Transverse colon (tissue), 4 donors: ENCODE measurements around the gene DNAJA3. TPM values are rescaled to one million over a fixed set of nuclear protein-coding genes. Genes with fewer than 3 reads are reported as not detected.

Experiments used
- DNase-seq: peaks from one replicate; pipeline ENCODE4 v3.0.0-alpha.2; 2019
- H3K27ac ChIP-seq, 4 donors: fragments of 200-600 bp; sonication (generic); 2 replicates each; pipeline ENCODE4 v1.5.1; 2016 to 2018; ENCODE audit warnings: inconsistent platforms in 4 of 4
- H3K27me3 ChIP-seq: fragments of 200-600 bp; sonication (generic); 2 replicates; pipeline ENCODE4 v1.5.1; 2017; ENCODE audit warnings: inconsistent platforms
- H3K36me3 ChIP-seq, 4 donors: fragments of 200-600 bp; sonication (generic); 2 replicates each; pipeline ENCODE4 v1.5.1; 2017 to 2019; ENCODE audit warnings: inconsistent platforms in 4 of 4
- H3K4me1 ChIP-seq, 4 donors: fragments of 200-600 bp; sonication (generic); 2 replicates each; pipeline ENCODE4 v1.5.1; 2017 to 2020; ENCODE audit warnings: inconsistent platforms in 4 of 4
- H3K4me3 ChIP-seq, 4 donors: fragments of 200-600 bp; sonication (generic); 1 replicate in 1 of 4; 2 replicates in 3 of 4; pipeline versions ENCODE4 v1.5.1 to v1.6.1; 2017 to 2019; ENCODE audit warnings: inconsistent platforms in 4 of 4
- H3K9me3 ChIP-seq, 2 donors: fragments of 200-600 bp; sonication (generic); 2 replicates each; pipeline ENCODE4 v1.5.1; 2017 to 2019; ENCODE audit warnings: inconsistent platforms in 2 of 2
- EP300 ChIP-seq: sonication (generic); formaldehyde crosslinking; IDR thresholded peaks from one replicate; pipeline ENCODE4 v1.6.1; 2017; ENCODE audit warnings: antibody characterized with exemption, low read depth
- POLR2A ChIP-seq: fragments of 450-650 bp; IDR thresholded peaks from one replicate; pipeline ENCODE4 v1.6.1; 2016; ENCODE audit warnings: antibody characterized with exemption, mild to moderate bottlenecking, moderate library complexity
- POLR2AphosphoS5 ChIP-seq, 3 donors: sonication (generic); formaldehyde crosslinking; IDR thresholded peaks; one replicate each; pipeline ENCODE4 v1.6.1; 2016; ENCODE audit warnings: antibody characterized with exemption in 3 of 3
- WGBS, 2 donors: methylation state at CpG; one replicate each; pipeline ENCODE4 v1.1.5; 2018; ENCODE audit warnings: low coverage in 1 of 2; 5-methylcytosine and 5-hydroxymethylcytosine counted together
- in situ Hi-C, 4 donors: fragments of 200-750 bp; cut with MboI; loops; one replicate each; pipeline versions ENCODE4 v1.15.0 to v1.15.1; 2017; ENCODE audit warnings: low sequenced_read_pairs in 3 of 4, low pct_ligation_motif_present in 1 of 4, low pct_unique_long_range_greater_than_20kb in 1 of 4
- intact Hi-C: fragments of 100-400 bp; cut with DNase I; formaldehyde crosslinking; loops from one replicate; pipeline ENCODE4 v1.15.1; 2023; ENCODE audit warnings: low total_unique reads
- total RNA-seq, 4 donors: library from RNA; depleted of rRNA; stranded (reverse); fragments of >200 nt; gene quantifications; one replicate each; pipeline ENCODE4 v1.1.0, GENCODE V29; 2016
- TF ChIP-seq, protein P1 (sequence below), 5 experiments: fragments of 200-600 bp in 3 of 5; fragments of 450-650 bp in 2 of 5; sonication (generic) in 3 of 5; IDR thresholded peaks; 1 replicate in 2 of 5; 2 replicates in 3 of 5; pipeline ENCODE4 v1.5.1; 2016 to 2017; ENCODE audit warnings: antibody characterized with exemption in 5 of 5, inconsistent platforms in 3 of 5, mild to moderate bottlenecking in 2 of 5, moderate library complexity in 1 of 5

DNAJA3 gene
- total RNA-seq, 4 donors from 2014 or later, result 49.0 to 126 (median 75.5) TPM

- in situ Hi-C loops, result loop anchor here in 2 of 4 donors (5.0 to 10.0 kb wide), 2 partner anchors 39 to 46 kb away; partner anchors contain the start of gene PAM16 (in 1 of the 2)
- peaks cover 0 to 10% (median 0%) of the 10 kb centered on the region in 4 donors for H3K36me3 ChIP-seq
- intact Hi-C loops, result no loop called here
These were observed 24.6 kb upstream of the DNAJA3 start for GRCh38 chr16:4401094-4401501.

DNA sequence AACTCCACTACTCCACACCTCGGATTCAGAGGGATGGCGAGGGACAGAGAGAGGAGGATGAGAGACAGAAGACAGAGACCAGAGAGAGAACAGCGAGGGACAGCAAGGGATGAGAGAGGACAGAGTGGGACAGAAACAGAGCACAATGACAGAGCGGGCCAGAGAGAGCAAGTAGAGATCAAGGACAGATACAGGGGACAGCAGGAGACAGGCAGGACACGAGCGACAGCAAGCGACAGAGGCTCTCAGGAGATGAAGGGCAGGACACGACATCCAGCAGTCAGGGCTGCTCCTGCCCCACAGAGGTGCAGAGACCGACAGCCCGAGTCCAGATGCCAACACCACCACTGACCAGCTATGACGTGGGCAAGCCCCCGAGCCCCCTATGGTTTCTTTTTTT lies 24.2 kb upstream of the DNAJA3 start:
- 93% methylated on average over 3 to 12 of the region's 12 CpGs for WGBS, 2 donors
- intact Hi-C loops, result no loop called here
- H3K36me3 ChIP-seq, result peaks cover 0 to 13% (median 0%) of the 10 kb centered on the region in 4 donors
- no peak overlapping the region for H3K4me3 ChIP-seq
- H3K27me3 ChIP-seq, result no peaks in the 10 kb centered on the region
- in situ Hi-C loops, result loop anchor here in 2 of 4 donors (5.0 to 10.0 kb wide), 2 partner anchors 39 to 47 kb away; partner anchors contain the start of gene PAM16 (in 1 of the 2)
- TF ChIP-seq, protein P1, sequence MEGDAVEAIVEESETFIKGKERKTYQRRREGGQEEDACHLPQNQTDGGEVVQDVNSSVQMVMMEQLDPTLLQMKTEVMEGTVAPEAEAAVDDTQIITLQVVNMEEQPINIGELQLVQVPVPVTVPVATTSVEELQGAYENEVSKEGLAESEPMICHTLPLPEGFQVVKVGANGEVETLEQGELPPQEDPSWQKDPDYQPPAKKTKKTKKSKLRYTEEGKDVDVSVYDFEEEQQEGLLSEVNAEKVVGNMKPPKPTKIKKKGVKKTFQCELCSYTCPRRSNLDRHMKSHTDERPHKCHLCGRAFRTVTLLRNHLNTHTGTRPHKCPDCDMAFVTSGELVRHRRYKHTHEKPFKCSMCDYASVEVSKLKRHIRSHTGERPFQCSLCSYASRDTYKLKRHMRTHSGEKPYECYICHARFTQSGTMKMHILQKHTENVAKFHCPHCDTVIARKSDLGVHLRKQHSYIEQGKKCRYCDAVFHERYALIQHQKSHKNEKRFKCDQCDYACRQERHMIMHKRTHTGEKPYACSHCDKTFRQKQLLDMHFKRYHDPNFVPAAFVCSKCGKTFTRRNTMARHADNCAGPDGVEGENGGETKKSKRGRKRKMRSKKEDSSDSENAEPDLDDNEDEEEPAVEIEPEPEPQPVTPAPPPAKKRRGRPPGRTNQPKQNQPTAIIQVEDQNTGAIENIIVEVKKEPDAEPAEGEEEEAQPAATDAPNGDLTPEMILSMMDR (IDR thresholded peaks at IDR 0.05), result no peak
- H3K9me3 ChIP-seq, result no peaks in the 10 kb centered on the region
- H3K27ac ChIP-seq, result no peak overlapping the region
- no peak for DNase-seq
- H3K4me1 ChIP-seq, result peaks cover 0 to 5% (median 4%) of the 10 kb centered on the region in 4 donors

More at GRCh38 chr16:4401094-4401501, 24.6 kb upstream of the DNAJA3 start:
- H3K27me3 ChIP-seq, result no peaks in the 10 kb centered on the region
- no peak overlapping the region for H3K27ac ChIP-seq
- no peaks in the 10 kb centered on the region for H3K9me3 ChIP-seq
- WGBS, 2 donors, result 96% methylated on average over 3 to 12 of the region's 12 CpGs
- TF ChIP-seq, protein P1 (IDR thresholded peaks at IDR 0.05), result no peak
- H3K4me1 ChIP-seq, result peaks cover 0 to 5% (median 4%) of the 10 kb centered on the region in 4 donors
- DNase-seq, result no peak
- no peak overlapping the region for H3K4me3 ChIP-seq

- H3K27me3 ChIP-seq, result no peaks in the 10 kb centered on the region
- H3K9me3 ChIP-seq, result no peaks in the 10 kb centered on the region
- 53% methylated on average over 17 of the region's 29 CpGs; no CpG with 5 or more reads in 1 of the 2 donors for WGBS, 2 donors
- peaks cover 0 to 5% (median 4%) of the 10 kb centered on the region in 4 donors for H3K4me1 ChIP-seq
- TF ChIP-seq EP300, result no peak
- TF ChIP-seq, protein P1 (IDR thresholded peaks at IDR 0.05), result peak; percentile 88 to 94 (median 93)
- H3K36me3 ChIP-seq, result peaks cover 0 to 13% (median 2%) of the 10 kb centered on the region in 4 donors
- H3K4me3 ChIP-seq, result no peak overlapping the region
- in situ Hi-C loops (loop anchor here in 2 of 4 donors (5.0 to 10.0 kb wide), 2 partner anchors 40 to 48 kb away; partner anchors contain the start of gene PAM16 (in 1 of the 2)), intact Hi-C loops (loop anchor here (1.0 kb wide), 1 partner anchor 43 kb away; no protein-coding TSS in a partner anchor)
- no peak overlapping the region for H3K27ac ChIP-seq
- DNase-seq, result peak; percentile 85
These were observed 23.1 kb upstream of the DNAJA3 start for GRCh38 chr16:4402439-4403132.

GRCh38 chr16:4403133-4403949 lies 22.3 kb upstream of the DNAJA3 start:
- Histone ChIP-seq H3K36me3 (peaks cover 0 to 13% (median 3%) of the 10 kb centered on the region in 4 donors), H3K4me3 (no peak overlapping the region), H3K9me3 (no peaks in the 10 kb centered on the region), H3K27ac (no peak overlapping the region), H3K4me1 (peaks cover 0 to 5% (median 4%) of the 10 kb centered on the region in 4 donors), H3K27me3 (no peaks in the 10 kb centered on the region)
- WGBS, 2 donors, result 90% methylated on average over 24 of the region's 24 CpGs; no CpG with 5 or more reads in 1 of the 2 donors
- in situ Hi-C loops, result loop anchor here in 2 of 4 donors (5.0 to 10.0 kb wide), 2 partner anchors 41 to 49 kb away; partner anchors contain the start of gene PAM16 (in 1 of the 2)
- TF ChIP-seq POLR2AphosphoS5 (IDR thresholded peaks at IDR 0.05), result no peak
- TF ChIP-seq, protein P1 (IDR thresholded peaks at IDR 0.05), result no peak
- TF ChIP-seq POLR2A, result no peak
- TF ChIP-seq EP300, result no peak
- no peak for DNase-seq
- intact Hi-C loops, result no loop called here
